Dedifferentiated amniotic fluid mesenchymal stem cell (primary cell): ENCODE data around the gene DNAJA4.
A peak's percentile ranks its signal among the peaks of the same experiment; 100 is the strongest.

ENCODE experiments used
- DNase-seq: peaks from one replicate; pipeline ENCODE4 v3.0.0-alpha.2; 2016; ENCODE audit errors: extremely low spot score

The DNAJA4 gene

GRCh38 chr15:78264304-78265136 is at the start of gene DNAJA4:
TSS of gene DNAJA4 (plus strand) at chr15:78264562. CDS start at chr15:78264764, 202 bp downstream.
- no peak for DNase-seq

GRCh38 chr15:78216276-78217104 is 47.9 kb upstream of the DNAJA4 start:
- DNase-seq, result peak; percentile 24

GRCh38 chr15:78220713-78221112 is 43.6 kb upstream of the DNAJA4 start:
- no peak for DNase-seq

GRCh38 chr15:78222745-78223395 is 41.5 kb upstream of the DNAJA4 start:
- DNase-seq, result no peak

GRCh38 chr15:78223396-78224022 is 40.9 kb upstream of the DNAJA4 start:
- peak; percentile 44 for DNase-seq

- no peak for DNase-seq
These were observed 40.3 kb upstream of the DNAJA4 start for GRCh38 chr15:78224023-78224411.

GRCh38 chr15:78225783-78226541 is 38.4 kb upstream of the DNAJA4 start:
- DNase-seq, result no peak

- no peak for DNase-seq
These were observed 35.9 kb upstream of the DNAJA4 start for GRCh38 chr15:78228356-78228996.

- no peak for DNase-seq
These were observed 34.6 kb upstream of the DNAJA4 start for GRCh38 chr15:78229431-78230406.

- no peak for DNase-seq
These were observed 31.4 kb upstream of the DNAJA4 start for GRCh38 chr15:78232951-78233350.

- no peak for DNase-seq
These were observed 30.9 kb upstream of the DNAJA4 start for GRCh38 chr15:78233496-78233895.

GRCh38 chr15:78234515-78235040 is 29.8 kb upstream of the DNAJA4 start, which contains the start of gene ACSBG1:
TSS of gene ACSBG1 (minus strand) at chr15:78234565. CDS start at chr15:78234501, 64 bp downstream.
- DNase-seq, result no peak

GRCh38 chr15:78236491-78236890 is 27.9 kb upstream of the DNAJA4 start:
- no peak for DNase-seq

- no peak for DNase-seq
These were observed 27.2 kb upstream of the DNAJA4 start for GRCh38 chr15:78237146-78237545.

GRCh38 chr15:78239811-78240210 is 24.6 kb upstream of the DNAJA4 start:
- no peak for DNase-seq

- DNase-seq, result peak; percentile 40
These were observed 23.3 kb upstream of the DNAJA4 start for GRCh38 chr15:78241017-78241416.

- no peak for DNase-seq
These were observed 22.2 kb upstream of the DNAJA4 start for GRCh38 chr15:78242128-78242527.

GRCh38 chr15:78243058-78243457 is 21.3 kb upstream of the DNAJA4 start:
- no peak for DNase-seq

- DNase-seq, result no peak
These were observed 20.8 kb upstream of the DNAJA4 start for GRCh38 chr15:78243491-78243941.
